GM13977 (cell line): ENCODE measurements around the gene GABRA4.

Experiments
- DNase-seq: peaks from one replicate; pipeline ENCODE4 v3.0.0; 2012; ENCODE audit warnings: low spot score
- CTCF ChIP-seq: IDR thresholded peaks from 2 replicates; pipeline ENCODE4 v1.5.1; 2012; ENCODE audit warnings: mild to moderate bottlenecking, control low read depth; ENCODE audit not compliant: insufficient read depth; ENCODE audit errors: extremely low read depth, missing control alignments
- in situ Hi-C: fragments of 300-500 bp; cut with MboI; formaldehyde crosslinking; loops from one replicate; pipeline ENCODE4 v1.12.0; 2022; ENCODE audit warnings: low sequenced_read_pairs, low pct_unique_long_range_greater_than_20kb, mixed read lengths, inconsistent platforms; ENCODE audit not compliant: unreplicated experiment

The GABRA4 gene

GRCh38 chr4:47017494-47017893 lies 24.1 kb upstream of the GABRA4 start:
- no peak for DNase-seq
- in situ Hi-C loops = no loop called here
- no peak for TF ChIP-seq CTCF

- no peak for TF ChIP-seq CTCF
- DNase-seq = no peak
- in situ Hi-C loops = no loop called here
These were observed 23.7 kb upstream of the GABRA4 start for GRCh38 chr4:47017081-47017480.

- in situ Hi-C loops = no loop called here
- DNase-seq = no peak
- TF ChIP-seq CTCF = no peak
These were observed 20.0 kb upstream of the GABRA4 start for GRCh38 chr4:47013373-47013772.

GRCh38 chr4:47012676-47013075 lies 19.3 kb upstream of the GABRA4 start:
- in situ Hi-C loops = no loop called here
- no peak for TF ChIP-seq CTCF

GRCh38 chr4:47010912-47011446 lies 17.6 kb upstream of the GABRA4 start:
- no peak for DNase-seq
- in situ Hi-C loops = no loop called here
- TF ChIP-seq CTCF = no peak

More at GRCh38 chr4:47012676-47013075, 19.3 kb upstream of the GABRA4 start:
- no peak for DNase-seq

- TF ChIP-seq CTCF = no peak
- in situ Hi-C loops = no loop called here
- DNase-seq = no peak
These were observed 17.0 kb upstream of the GABRA4 start for GRCh38 chr4:47010347-47010911.
